GM21576 (cell line): Measurements from ENCODE around the gene LZTS3.
"Not testable (repeated sequence)": the region's sequence is repeated elsewhere in the genome, so short reads cannot be mapped to it uniquely, and the experiment has no call there.

Experiments used
- ATAC-seq: cut with Tn5 transposase; IDR thresholded peaks from one replicate; pipeline ENCODE4 v1.9.1; 2021; ENCODE audit warnings: mild to moderate bottlenecking, moderate library complexity; ENCODE audit not compliant: unreplicated experiment

The LZTS3 gene

GRCh38 chr20:3150908-3151307 is 22.4 kb downstream of the LZTS3 start:
- no peak for ATAC-seq

DNA sequence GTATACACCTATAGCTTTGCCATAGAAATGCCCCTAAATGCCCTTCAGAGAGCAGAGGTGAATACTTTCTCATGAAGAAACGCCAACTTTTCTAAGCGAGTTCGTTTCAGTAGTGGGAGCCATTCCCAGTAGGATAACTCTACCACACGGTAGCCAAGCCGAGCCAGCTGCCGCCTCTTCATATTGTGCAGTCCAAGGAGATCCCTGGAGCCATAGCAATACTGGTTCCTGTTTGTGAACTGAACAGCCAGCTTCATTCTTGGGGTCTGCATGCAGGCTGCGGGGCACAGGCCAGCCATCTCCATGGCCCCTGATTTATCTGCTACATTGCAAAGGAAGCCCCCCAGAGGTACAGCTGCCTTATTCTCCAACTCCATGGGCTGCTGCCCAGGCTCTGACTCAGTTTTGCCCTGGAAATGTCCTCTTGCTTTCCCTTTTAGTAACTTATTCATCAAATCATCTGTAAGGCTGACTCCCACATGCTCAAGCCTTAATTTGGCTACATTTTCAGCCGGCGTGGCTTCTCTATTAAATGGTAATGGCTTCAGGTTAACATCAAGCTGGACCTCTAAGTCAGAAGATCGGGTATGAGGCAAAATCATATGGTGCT is 26.5 kb downstream of the LZTS3 start:
- no peak for ATAC-seq

DNA sequence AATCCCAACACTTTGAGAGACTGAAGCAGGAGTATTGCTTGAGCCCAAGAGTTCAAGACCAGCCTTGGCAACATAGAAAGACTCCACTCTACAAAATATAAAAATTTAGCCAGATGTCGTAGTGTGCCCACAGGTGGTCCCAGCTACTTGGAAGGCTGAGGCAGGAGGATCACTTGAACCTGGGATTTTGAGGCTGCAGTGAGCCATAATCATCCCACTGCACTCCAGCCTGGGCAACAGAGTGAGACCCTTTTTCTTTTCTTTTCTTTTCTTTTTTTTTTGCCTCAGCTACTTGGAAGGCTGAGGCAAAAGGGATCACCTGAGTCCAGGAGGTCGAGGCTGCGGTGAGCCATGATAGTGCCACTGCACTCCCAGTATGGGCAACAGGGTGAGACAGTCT is 31.6 kb downstream of the LZTS3 start:
- no peak for ATAC-seq

- no peak for ATAC-seq
Observed at GRCh38 chr20:3137492-3137891, 35.9 kb downstream of the LZTS3 start.

- ATAC-seq, result no peak
Observed at GRCh38 chr20:3135507-3136070, 37.8 kb downstream of the LZTS3 start.

DNA sequence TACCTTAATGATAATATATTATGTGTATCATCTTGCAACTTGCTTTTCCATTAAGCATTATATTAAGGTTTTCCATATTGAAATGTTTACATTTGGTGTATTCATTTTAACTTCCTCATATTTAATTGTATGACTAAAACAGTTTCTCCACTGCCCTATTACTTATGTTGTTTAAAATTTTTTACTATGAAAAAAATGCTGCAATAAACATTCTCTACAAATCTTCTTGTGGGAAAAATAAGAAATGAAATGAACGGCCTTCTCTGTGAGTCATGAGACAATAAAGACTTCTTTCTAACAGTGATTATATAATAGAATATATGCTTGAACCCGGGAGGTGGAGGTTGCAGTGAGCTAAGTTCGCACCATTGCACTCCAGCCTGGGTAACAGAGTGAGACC is 39.2 kb downstream of the LZTS3 start:
- ATAC-seq, result no peak

DNA sequence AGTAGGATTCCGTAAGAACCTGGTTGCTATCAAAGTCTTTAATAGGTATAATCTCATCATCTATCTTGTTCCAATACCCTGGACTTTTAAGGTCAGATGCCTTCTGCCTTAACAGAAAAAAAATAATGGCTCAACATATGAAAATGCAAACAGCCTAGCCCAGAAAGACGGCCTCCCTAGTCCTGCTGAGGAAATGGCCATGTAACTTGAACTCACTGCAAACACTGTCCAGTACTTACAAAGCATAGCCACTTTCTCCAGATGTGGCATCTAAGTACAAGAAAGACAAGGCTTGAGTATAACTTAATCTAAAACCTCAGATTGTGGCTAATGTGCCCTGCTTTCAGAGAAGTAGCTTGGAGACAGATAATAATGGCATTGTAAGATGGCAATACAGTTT is 40.2 kb downstream of the LZTS3 start:
- ATAC-seq, result no peak

- no peak for ATAC-seq
Observed at GRCh38 chr20:3130051-3130600, 43.2 kb downstream of the LZTS3 start.

- ATAC-seq, result no peak
Observed at GRCh38 chr20:3129094-3129493, 44.3 kb downstream of the LZTS3 start.

- no peak for ATAC-seq
Observed at GRCh38 chr20:3128275-3128984, 44.9 kb downstream of the LZTS3 start.

GRCh38 chr20:3126527-3126859 is 46.9 kb downstream of the LZTS3 start:
- no peak for ATAC-seq

GRCh38 chr20:3125776-3126526 is 47.4 kb downstream of the LZTS3 start:
- ATAC-seq, result not testable (repeated sequence)

DNA sequence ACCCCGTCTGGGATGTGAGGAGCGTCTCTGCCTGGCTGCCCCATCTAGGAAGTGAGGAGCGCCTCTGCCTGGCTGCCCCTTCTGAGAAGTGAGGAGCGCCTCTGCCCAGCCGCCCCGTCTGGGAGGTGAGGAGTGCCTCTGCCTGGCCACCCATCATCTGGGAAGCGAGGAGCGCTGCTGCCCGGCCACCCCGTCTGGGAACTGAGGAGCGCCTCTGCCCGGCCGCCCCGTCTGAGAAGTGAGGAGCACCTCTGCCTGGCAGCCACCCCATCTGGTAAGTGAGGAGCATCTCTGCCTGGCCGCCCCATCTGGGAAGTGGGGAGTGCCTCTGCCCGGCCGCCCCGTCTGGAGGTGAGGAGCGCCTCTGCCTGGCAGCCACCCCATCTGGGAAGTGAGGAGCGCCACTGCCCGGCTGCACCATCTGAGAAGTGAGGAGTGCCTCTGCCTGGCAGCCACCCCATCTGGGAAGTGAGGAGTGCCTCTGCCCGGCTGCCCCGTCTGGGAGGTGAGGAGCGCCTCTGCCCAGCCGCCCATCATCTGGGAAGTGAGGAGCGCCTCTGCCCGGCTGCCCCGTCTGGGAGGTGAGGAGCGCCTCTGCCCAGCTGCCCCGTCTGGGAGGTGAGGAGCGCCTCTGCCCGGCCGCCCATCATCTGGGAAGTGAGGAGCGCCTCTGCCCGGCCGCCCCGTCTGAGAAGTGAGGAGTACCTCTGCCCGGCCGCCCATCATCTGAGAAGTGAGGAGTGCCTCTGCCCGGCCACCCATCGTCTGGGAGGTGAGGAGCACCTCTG is 48.4 kb downstream of the LZTS3 start:
- ATAC-seq, result not testable (repeated sequence)

DNA sequence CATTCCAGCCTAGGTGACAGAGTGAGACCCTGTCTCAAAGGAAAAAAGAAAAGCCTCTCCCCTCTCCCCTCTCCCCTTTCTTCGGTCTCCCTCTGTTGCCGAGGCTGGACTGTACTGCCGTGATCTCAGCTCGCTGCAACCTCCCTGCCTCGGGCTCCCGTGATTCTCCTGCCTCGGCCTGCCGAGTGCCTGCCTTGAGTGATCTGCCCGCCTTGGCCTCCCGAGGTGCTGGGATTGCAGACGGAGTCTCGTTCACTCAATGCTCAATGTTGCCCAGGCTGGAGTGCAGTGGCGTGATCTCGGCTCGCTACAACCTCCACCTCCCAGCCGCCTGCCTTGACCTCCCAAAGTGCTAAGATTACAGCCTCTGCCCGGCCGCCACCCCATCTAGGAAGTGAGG is 49.2 kb downstream of the LZTS3 start:
- not testable (repeated sequence) for ATAC-seq

- ATAC-seq, result no peak
Observed at GRCh38 chr20:3123542-3123941, 49.8 kb downstream of the LZTS3 start.

- no peak for ATAC-seq
Observed at GRCh38 chr20:3121955-3122610, 51.3 kb downstream of the LZTS3 start.

DNA sequence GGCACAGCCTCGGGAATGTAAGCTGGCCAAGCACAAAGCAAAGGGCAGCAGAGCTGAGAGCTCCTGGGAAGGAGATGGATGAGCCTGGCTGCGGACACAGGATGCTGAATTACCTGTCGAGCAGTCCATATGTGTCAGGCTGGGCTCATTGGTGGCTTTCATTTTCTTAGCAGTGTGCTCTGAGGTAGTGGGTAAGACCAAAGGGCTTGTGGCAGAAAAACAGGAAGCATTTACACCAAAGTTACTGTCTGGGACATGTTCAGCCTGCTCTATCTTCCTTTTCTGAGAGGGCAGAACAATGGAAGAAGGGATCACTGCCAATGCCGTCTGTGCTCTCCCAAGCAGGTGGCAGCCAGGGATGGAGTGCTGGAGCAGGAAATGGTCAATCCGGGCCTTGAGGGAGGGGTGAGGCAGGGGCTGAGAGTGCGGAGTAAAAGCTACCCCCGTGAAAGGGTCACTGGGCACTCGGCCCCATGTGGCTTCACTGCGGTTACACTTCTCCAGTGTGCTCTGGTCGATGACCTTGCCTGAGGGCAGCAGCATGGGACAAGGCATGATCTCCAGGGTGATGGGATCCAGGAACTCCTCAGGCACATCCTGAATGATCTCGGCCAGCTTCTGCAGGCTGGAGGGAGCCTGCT is 52.0 kb downstream of the LZTS3 start:
- ATAC-seq, result no peak

- ATAC-seq, result no peak
Observed at GRCh38 chr20:3119044-3119443, 54.3 kb downstream of the LZTS3 start.

DNA sequence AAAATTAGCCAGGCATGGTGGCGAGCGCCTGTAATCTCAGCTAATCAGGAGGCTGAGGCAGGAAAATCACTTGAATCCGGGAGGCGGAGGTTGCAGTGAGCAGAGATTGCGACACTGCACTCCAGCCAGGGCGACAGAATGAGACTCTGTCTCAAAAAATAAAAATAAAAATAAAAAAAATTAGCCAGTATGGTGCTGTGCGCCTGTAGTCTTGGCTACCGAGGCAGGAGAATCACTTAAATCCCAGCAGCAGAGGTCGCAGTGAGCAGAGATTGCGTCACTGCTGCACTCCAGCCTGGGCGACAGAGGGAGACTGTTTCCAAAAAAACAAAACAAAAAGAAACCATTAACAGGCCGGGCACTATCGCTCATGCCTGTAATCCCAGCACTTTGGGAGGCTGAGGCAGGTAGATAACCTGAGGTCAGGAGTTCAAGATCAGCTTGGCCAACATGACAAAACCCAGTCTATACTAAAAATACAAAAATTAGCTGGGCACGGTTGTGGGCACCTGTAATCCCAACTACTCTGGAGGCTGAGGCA is 55.4 kb downstream of the LZTS3 start:
- ATAC-seq, result not testable (repeated sequence)
